Frontal cortex (tissue), 4 donors: ENCODE results near the gene TOMM7. TPM values are rescaled to one million over a fixed set of nuclear protein-coding genes. Genes with fewer than 3 reads are reported as not detected.

ENCODE experiments used
- DNase-seq, 2 donors: peaks; one replicate each; pipeline ENCODE4 v3.0.0; 2012; ENCODE audit warnings: low spot score in 2 of 2
- FAIRE-seq: peaks from 2 replicates; lab custom pipeline; 2012; peaks lifted over from hg19 to GRCh38; lab: Jason Lieb, UNC
- total RNA-seq: library from RNA; depleted of rRNA; stranded (reverse); fragments of >200 nt; gene quantifications from one replicate; pipeline ENCODE4 v1.2.3, GENCODE V29; 2014
- donor health status: control.
- donor health status: control.
- donor health status: control.

Gene TOMM7
- total RNA-seq = 172 TPM

DNA sequence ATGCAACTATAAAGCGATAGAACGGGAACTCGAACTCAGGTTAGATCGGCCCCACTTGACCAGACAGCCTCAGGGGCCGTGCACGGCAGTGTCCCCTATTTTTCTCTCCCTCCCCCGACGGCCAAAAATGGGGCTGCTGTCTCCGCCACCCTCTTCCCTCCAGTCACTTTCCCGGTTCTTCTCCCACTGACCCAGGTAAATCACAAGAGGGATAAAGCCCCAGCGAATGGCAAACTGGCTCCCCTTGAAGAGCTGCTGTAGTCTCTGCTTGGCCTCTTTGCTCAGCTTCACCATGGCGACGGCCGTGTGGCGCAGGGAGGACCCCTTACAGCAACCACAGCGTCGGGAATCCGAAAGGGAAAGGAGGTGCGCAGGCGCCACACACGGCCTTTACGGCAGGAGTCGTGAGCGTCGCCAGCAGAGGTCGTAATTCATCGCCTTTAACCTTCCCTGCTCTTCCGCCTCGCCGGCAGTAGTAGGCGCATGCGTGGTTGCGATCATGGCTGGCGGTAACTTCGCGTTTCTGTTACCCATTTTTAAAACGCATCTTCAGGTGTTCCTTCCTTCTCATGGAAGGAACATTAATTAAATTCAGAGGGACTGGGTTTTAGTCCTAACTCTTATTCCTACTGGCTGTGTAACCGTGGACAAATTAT is at the start of gene TOMM7:
Gene TOMM7 (minus strand): TSS at position 364 of the 656 bp plus-strand sequence. CDS start 70 bp downstream, at position 294.
- DNase-seq (peak; percentile 76 to 89), FAIRE-seq (peak; percentile 8)

DNA sequence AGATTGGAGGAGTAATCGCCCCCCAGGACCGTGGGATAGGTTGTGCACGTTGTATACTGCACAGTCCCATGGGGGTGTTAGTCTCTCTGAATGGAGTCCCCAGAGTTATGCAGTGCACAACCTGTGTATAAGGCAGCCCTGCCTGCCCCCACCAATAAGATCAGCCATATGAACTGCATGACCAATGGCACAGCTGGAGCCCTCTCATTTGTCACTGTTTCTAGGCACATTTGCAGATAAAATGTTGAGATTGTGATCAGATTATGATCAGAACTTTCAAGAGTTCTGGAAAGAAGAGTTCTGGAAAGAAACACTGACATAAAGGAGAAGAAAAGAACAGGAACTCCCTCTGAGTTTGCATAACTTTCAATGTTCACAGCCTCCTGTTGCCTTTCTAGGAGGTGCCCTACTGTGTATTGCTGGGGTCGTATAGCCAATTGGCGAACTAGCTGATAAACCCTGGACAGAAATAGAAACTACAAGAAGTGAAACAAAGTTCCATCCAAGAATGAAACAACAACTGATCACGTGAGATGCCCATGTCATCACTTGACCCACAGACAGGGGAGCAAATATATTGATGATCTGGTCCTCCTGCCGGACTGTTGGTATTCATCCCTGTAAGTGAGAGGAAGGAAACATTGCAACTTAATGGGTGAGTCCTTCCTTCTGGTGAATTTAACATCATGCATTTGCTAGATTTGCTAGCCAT is 49.6 kb upstream of the TOMM7 start:
- DNase-seq = no peak
- no peak for FAIRE-seq

DNA sequence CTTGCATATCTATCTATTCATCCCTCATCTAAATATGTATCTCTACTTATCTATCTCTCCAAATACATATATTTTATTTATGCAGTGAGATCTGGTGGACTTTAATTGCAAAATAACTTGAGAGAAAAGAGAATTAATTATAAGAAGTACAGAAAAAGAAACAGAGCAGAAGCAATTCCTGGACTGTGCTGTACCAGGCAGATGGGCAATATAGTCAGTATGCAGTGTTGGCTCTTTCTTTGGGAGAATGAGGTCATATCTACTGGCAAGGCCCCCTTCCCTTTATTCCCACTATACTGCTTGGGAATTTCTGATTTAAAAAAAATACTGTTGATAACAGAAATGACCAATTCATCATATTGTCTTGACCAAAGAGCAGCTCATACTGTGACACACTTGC is 49.0 kb upstream of the TOMM7 start:
- DNase-seq (no peak), FAIRE-seq (no peak)

DNA sequence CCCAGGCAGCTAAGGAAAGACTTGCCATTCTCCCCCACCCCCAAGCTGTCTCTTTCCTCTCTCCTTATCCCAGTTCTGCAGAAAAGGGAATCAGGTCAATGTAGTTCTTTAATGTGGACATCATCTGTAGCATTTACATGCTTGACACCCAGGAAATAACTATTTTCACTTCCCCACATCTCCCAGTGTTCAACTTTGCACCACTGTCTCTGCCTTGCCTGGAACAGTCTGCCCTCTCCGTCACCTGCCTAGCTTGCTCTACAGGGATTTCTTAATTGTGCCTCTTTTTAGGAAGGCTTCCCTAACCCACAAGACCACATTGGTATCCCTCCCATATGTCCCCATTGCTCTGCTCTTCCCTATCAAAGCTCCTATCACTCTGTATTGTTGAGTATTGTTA is 45.9 kb upstream of the TOMM7 start:
- FAIRE-seq = no peak

DNA sequence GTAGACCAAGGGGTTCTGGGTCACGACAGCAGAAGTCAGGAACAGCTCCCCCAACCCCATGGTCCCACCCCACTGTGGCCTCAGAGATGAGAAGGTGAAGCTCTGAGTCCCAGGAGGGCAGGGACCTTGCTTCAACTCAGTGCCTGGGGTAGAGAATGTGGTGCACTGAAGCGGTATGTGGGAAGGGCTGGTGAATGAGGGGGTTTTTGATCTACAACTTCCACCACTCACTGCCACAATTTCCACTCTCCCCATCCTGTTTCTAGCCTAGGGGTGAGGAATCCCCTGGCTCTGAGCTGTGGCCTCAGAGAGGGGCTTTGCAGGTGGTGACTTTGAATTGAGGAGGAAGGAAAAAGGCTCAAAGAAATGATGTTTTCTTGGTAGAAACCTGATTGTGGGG is 44.9 kb upstream of the TOMM7 start:
- no peak for DNase-seq
- no peak for FAIRE-seq

More for the DNA sequence above, 45.9 kb upstream of the TOMM7 start:
- DNase-seq = no peak

DNA sequence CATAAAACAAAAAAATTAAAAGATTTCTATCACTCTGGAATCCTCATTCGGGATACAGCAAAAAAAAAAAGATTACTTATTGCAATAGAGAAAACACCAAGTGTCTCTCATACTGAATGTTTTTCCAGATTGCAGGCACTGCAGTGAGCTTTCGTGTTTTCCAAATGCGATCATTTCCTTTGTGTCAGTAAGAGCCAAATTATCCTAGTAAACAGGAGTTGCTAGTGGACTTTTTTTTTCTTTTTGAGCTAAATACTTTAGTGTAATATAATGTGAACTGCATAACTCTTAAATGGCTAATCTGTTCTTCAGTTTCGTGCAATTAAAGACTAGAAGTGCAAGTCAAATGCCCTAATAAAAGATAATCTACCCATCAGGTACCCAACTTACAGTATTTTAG is 44.4 kb upstream of the TOMM7 start:
- no peak for DNase-seq
- FAIRE-seq = no peak

DNA sequence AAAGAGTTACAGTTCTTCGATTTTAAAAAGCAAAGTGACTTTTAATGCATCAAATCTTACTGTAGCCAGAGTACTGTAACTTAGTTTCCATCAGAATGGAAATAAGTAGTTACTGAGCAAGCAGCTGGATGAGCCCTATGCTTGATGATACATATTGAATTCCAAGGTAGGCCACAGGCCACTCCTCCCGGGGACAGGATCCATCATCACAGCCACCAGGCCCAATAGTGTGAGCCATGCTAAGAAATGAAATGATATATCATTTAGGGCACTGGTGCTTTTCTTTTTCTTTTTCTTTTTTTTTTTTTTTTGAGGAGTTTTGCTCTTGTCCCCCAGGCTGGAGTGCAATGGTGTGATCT is 42.9 kb upstream of the TOMM7 start:
- FAIRE-seq (no peak), DNase-seq (no peak)

DNA sequence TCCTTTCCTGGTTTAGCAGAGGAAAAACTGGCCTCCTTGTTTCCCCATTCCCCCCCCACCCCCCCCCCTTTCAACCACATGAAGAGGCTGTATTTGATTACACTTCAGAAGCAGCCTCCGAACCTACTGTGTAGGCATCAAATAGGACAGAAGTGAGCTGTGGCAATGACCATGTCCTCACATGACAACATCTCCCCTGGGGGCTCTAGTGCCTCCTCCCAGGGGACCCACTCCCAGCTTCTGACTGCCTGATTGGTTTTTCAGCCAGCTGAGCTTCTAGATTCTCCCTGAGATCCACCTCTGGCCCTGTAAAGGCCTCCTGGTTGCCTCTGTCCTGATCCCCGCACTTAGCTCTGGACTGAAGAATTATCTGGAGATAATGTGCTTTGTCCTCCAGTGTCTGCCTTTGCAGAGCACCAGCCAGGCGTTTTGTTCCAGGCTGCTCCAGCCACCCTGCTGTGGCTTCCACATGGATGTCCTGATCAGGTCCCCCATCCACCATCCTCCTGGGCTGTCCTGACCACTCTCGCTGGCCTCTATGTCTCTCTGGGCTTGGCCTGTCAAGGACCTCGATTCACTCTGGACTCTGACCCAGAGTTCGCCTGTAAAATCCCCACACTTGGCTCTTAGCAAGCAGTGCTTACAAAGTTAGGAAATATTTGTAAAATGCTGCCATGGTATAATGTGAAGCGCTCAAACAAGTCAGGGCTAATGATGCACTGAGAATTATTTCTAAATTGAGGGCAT is 42.4 kb upstream of the TOMM7 start:
- DNase-seq = no peak
- no peak for FAIRE-seq

DNA sequence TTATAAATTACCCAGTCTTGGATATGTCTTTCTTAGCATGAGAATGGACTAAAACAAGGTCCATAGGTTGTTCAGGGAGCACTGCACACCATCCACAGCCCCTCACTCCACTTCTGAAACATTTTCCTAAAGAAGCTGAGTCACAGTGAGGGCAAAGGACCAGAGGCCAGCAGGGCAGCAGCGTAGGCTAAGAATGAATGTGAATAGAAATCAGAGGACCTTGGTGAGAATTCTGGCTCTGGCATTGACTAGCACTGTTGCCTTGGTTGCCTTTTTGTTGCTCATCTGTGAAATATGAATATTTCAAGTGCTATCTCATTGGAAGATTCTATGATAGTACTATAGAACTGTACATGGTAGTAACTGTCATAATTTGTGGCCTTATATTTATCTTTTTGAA is 41.7 kb upstream of the TOMM7 start:
- no peak for FAIRE-seq
- no peak for DNase-seq

DNA sequence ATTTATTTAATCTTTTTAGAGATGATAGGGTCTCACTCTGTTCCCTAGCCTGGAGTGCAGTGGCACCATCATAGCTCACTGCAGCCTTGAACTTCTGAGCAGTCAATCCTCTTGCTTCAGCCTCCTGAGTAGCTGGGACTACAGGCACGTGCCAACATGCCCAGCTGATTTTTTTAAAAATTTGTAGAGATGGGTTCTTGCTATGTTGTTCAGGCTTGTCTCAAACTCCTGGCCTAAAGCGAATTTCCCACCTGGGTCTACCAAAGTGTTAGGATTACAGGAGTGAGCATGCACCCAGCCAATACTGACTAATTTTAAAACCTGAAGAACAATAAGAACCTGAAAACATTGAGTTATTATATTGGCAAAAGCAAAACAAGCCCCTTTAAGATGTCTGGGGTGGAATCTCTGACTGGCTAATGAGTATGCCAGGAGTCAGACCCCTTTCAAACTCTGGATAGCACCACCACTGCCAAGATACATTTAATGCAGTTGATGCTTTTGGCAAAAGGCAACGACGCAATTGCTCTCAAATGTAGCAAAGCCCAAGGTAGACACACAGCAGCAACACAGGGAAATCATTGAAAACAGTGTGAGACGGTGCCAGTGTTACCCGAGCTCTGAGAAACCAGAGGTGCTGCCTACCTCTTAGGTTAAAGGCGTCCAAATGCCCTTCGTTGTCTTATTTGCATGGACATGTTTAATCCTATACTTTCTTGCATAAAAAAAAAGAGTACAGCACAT is 40.7 kb upstream of the TOMM7 start:
- DNase-seq (no peak), FAIRE-seq (no peak)

DNA sequence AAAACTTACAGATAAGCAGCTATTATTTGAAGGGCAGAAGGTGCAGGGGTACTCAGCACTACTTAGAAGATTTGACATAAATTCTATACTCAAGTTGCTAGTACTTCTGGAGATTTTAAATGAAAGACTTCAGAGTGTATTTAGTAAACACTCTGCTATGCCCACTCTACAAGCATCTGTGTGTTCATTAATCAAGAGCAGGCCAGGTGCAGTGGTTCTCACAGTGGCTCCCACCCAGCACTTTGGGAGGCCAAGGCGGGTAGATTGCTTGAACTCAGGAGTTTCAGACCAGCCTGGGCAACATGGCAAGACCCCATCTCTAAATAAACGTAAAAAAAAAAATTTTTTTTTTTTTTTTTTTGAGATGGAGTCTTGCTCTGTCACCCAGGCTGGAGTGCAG is 38.9 kb upstream of the TOMM7 start:
- FAIRE-seq (no peak), DNase-seq (no peak)

DNA sequence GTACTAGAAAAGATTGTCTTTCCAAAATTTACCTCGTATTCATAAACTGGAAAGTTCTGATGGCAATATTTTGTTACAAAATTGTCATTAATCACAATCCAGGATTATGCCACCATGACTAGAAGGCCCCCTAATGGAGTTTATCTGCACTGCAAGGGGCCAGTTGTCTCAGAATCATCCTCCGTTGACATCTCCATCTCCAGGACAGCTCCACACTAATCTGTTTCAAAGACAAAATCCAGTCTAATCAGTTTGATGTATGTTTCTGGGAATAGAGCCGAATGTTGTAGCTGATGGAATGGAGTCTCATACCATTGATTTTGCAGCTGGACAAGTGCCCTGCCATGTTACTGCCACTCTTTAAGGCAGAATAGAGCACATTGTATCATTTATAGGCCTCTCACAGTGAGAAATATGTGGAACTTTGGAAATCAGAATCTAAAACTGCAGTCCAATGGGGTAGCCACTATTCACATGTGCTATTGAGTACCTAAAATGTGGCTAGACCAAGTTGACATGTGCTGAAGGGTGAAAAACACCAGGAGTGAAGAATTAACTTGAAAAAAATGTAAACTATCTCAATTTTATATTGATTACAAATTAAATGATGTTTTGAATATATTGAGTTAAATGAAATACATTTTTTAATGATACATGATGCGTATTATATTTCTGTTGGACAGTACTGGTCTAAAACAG is 38.3 kb upstream of the TOMM7 start:
- DNase-seq = no peak
- no peak for FAIRE-seq

DNA sequence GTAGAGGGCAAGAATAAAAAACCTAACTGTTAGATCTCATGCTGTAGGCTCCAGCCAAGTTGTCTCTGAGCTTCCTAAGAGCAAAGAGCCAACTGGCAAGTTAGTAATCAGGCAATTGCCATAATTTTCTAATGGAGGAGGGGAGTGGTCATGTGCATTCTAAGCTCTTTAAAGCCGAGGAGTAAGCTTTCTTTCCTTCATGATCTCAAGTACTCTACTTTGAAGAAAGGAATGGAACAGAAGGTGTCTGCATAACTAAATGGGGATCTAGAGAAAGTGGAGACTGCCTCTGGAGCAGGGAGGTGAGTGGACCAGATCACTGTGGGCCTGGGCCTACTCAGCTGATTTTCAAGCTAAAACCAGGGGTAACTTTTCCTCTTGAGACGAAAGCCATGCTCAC is 37.7 kb upstream of the TOMM7 start:
- no peak for FAIRE-seq

DNA sequence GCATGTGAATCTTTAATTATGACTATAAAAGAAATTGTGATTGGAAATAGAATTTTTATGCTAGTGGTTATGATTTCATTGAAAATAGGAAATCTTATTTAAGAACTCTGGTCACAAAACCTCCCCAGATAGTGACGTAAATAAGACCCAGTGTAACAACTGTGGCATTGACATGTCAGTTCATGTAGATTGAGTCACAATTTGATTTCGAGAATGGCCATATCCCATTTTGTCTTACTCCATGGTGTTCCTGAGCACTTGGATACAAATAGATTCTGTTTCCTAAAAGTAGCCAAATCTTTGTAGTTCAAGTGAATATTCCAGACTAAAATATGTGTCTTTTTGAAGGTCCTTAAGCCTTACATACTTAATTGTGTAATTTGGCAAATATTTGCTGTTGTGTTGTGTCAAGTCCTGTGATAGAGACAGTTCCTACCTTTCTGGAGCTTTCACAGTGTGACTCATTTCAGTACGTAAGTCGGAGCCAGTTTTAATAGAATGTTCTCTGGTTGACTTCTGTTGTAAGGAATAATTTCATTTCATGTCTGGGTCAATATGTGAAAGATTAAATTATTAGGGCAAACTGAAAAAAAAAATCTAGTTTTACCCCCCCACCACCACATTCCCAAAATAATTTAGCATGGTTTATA is 37.1 kb upstream of the TOMM7 start:
- FAIRE-seq (no peak), DNase-seq (no peak)

More for the DNA sequence above, 37.7 kb upstream of the TOMM7 start:
- no peak for DNase-seq

DNA sequence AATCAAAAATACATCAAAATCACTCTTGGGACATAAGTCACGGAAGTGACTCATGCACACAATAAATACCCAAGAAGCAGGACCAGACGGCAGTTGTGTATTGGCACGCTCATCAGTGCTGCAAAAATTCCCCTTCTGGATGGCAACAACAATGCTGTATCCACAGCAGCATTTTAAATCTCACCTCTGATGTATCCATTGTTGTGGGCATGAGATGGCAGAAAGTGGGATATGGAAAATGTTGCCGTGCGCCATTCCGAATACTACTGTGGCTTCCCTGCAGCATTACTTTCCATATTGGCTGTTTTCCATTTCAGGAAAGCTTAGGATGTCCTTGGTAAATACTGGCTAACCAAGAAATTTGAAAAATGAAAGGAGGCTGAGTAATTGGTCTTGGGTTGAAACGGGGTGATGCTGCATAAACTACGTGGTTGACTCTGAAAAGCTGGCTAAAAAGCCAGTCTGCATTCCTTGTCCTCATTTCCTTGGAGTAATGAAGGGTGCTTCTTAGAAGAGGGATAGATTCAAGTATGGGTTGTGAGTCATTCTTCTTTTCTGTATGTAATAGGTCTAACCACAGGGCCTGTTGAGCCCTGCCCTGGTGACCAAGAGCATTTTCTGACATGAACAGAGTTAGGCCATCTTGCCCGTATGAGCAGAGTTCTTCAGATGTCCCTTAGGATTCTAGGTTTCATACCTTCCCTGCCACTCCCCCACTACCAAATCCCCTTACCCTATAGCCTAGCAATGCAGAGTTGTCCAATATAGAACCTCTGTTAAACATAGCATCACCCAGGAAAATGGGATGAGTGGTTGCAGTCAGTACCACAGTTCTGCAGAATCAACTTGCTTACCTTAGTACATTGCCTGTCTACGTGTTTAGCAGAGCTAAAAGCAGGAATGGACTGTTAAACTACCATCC is 36.3 kb upstream of the TOMM7 start:
- no peak for DNase-seq
- no peak for FAIRE-seq

DNA sequence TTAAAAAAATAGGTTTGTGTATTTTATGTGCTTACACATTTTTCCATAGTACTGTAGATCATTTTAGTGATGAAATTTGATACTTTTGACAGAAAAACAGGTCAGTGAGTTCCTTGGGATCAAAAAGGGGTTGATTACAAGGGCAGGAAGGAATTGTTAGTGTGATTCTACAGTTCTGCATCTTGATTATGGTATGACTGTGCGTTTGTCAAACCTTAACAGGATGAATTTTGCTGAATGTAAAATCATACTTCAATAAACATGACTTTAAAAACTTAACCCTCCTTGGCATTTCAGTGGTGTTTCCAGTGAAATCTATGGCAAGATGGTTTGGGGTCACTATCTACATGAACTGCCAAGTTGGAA is 35.6 kb upstream of the TOMM7 start:
- no peak for DNase-seq
- FAIRE-seq = no peak

DNA sequence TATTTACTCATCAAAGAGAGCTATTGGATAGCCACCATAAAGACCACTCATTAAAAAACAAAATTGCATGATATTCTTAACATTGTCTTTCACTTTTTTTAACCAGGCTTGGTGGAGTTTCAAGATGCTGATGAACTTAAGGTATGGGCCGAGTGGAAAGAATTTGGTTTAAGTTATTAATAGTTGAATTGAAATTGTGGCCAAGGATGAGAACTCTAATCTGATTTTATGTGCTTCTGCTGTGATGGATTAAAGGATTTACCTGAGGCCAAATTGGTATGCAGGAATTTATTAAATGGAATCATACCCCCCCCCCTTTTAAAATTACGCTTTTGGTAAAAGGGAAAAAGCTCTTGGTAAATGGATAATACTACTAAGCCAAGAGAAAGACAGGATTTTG is 33.8 kb upstream of the TOMM7 start:
- no peak for FAIRE-seq
- no peak for DNase-seq

DNA sequence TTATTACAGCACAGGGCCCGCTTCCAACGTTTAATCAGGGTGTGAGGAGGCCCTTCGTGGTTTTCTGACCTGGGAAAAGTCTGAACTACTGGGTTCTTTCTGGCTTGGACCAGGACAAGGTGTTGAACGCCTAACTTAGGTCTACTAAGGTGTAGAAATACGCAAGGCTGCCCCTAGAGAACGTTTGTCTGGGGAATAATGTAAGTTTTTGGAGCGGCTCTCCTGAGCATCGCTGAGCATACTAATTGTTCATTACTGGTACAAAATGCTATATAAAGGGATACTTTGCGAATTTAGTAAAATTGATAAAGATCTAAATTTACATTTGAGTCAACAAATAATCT is 32.4 kb upstream of the TOMM7 start:
- FAIRE-seq = no peak
- DNase-seq = no peak
